Ovary (tissue), 10 donors: ENCODE data around the gene ZNF768. TPM values are rescaled to one million over a fixed set of nuclear protein-coding genes. Genes with fewer than 3 reads are reported as not detected.

Experiments
- DNase-seq, 5 donors: peaks; one replicate each; pipeline ENCODE4 v3.0.0-alpha.2; 2019 to 2020
- H3K27ac ChIP-seq, 2 donors: fragments of 200-600 bp; one replicate each; pipeline versions ENCODE4 v1.5.1 to v1.8.0; 2019 to 2022
- H3K27me3 ChIP-seq: fragments of 200-600 bp; one replicate; pipeline ENCODE4 v1.8.0; 2022
- H3K36me3 ChIP-seq: fragments of 200-600 bp; sonication (generic); one replicate; pipeline ENCODE4 v1.5.1; 2019
- H3K4me1 ChIP-seq: one replicate; pipeline ENCODE4 v1.8.1; 2013; ENCODE audit warnings: mild to moderate bottlenecking, moderate library complexity; ENCODE audit not compliant: insufficient read depth
- H3K4me3 ChIP-seq: fragments of 200-600 bp; sonication (generic); one replicate; pipeline ENCODE4 v1.5.1; 2017
- H3K9me3 ChIP-seq, 2 donors: fragments of 200-600 bp in 1 of 2; sonication (generic) in 1 of 2; one replicate each; pipeline versions ENCODE4 v1.5.1 to v1.8.1; 2013 to 2019; ENCODE audit warnings: mild to moderate bottlenecking in 1 of 2, moderate library complexity in 1 of 2
- EP300 ChIP-seq: sonication (generic); formaldehyde crosslinking; IDR thresholded peaks from one replicate; pipeline ENCODE4 v1.6.1; 2017; ENCODE audit warnings: antibody characterized with exemption
- POLR2A ChIP-seq: fragments of 450-650 bp; IDR thresholded peaks from one replicate; pipeline ENCODE4 v1.6.1; 2017; ENCODE audit warnings: antibody characterized with exemption, mild to moderate bottlenecking, moderate library complexity
- WGBS, 3 donors: extraction: QIAGEN DNeasy Blood & Tissue Kit in 1 of 3; methylation state at CpG; one replicate each; pipeline versions ENCODE4 v1.1.5 to v1.1.7; 2013 to 2017; 5-methylcytosine and 5-hydroxymethylcytosine counted together
- intact Hi-C, 4 donors: fragments of 100-400 bp; cut with DNase I; formaldehyde crosslinking; loops; one replicate each; pipeline versions ENCODE4 v1.11.0 to v1.15.1; 2022 to 2023
- long read RNA-seq, 3 donors: library from polyadenylated mRNA in 2 of 3; unstranded in 2 of 3; transcript quantifications; one replicate each; pipeline ENCODE4 v2.0.0 and lab custom pipeline, GENCODE V29; 2021 to 2026
- polyA plus RNA-seq, 2 donors: library from polyadenylated mRNA; stranded (reverse); fragments of 200-250 nt in 1 of 2; fragments of 350-450 nt in 1 of 2; fragmentation: Illumina TruSeq in 1 of 2; extraction: RNeasy Lipid Tissue Mini Kit (QIAGEN cat#74804) in 1 of 2; gene quantifications; one replicate each; pipeline ENCODE4 v1.2.3, GENCODE V29; 2013 to 2014
- total RNA-seq, 7 donors: library from RNA; depleted of rRNA in 2 of 7; stranded (reverse); fragments of >200 nt in 2 of 7; fragmentation: NEBNext Ultra II Directional in 3 of 7; extraction: Animal tissue kit (Norgen Biotek cat#: 25700) in 3 of 7; gene quantifications; one replicate each; pipeline versions ENCODE4 v1.1.0 to v1.2.4, GENCODE V29; 2016 to 2023
- TF ChIP-seq, protein P1 (sequence below), 3 donors: fragments of 450-650 bp in 2 of 3; fragments of 200-600 bp in 1 of 3; IDR thresholded peaks; one replicate each; pipeline versions ENCODE4 v1.5.1 to v1.8.0; 2016 to 2022; ENCODE audit warnings: antibody characterized with exemption in 3 of 3, mild to moderate bottlenecking in 1 of 3
- donor health status: DM: no; HTN: no; CAD: no; lungs with moderate emphysema.
- donor health status: DM: no; HTN: no; CAD: no.
- donor health status: Bipolar disorder and iron deficiency.
- donor health status: DM: yes; HTN: yes; CAD: no.
- donor health status: DM: no; HTN: no; CAD: no.
- donor health status: DM: yes; HTN: yes; CAD: no.

The ZNF768 gene
- total RNA-seq (10 to 100 TPM; 20.5 to 43.2 (median 38.6) TPM), polyA plus RNA-seq (10 to 100 TPM; 12.4 to 40.6 TPM)
- long read RNA-seq, donor 1, transcript ZNF768-201 (2 exons, 2,315 nt): major isoform, 5 of 23 reads
- long read RNA-seq, donor 1, partial matches to known transcripts: 0 of 23 reads
- long read RNA-seq, donor 1, other reads (novel, unspliced or antisense): 16 of 23 reads
- long read RNA-seq, donor 2, transcript ZNF768-201 (2 exons, 2,315 nt): major isoform, 13 of 13 reads
- long read RNA-seq, donor 2, partial matches to known transcripts: 0 of 13 reads
- long read RNA-seq, donor 2, other reads (novel, unspliced or antisense): 0 of 13 reads
- long read RNA-seq, donor 3, transcript ZNF768-201 (2 exons, 2,315 nt): major isoform, 5 of 23 reads
- long read RNA-seq, donor 3, partial matches to known transcripts: 0 of 23 reads
- long read RNA-seq, donor 3, other reads (novel, unspliced or antisense): 18 of 23 reads

- intact Hi-C loops: loop anchor here in 2 of 4 donors (10.0 kb wide), 2 partner anchors 91 to 441 kb away; partner anchors contain the start of gene DCTPP1 (in 1 of the 2)
- H3K36me3 ChIP-seq: no peaks in the 10 kb centered on the region
- no peaks in the 10 kb centered on the region for H3K9me3 ChIP-seq
- H3K27me3 ChIP-seq: no peaks in the 10 kb centered on the region
- H3K27ac ChIP-seq: peak within 1 kb of the TSS; percentile 96 to 97
- peak within 1 kb of the TSS; percentile 68 for H3K4me3 ChIP-seq
- H3K4me1 ChIP-seq: peaks cover 4% of the 10 kb centered on the region
- WGBS, 3 donors: 1 to 3% (median 1%) methylated on average over 36 to 73 of the region's 73 CpGs
- TF ChIP-seq EP300: no peak
- TF ChIP-seq, protein P1, sequence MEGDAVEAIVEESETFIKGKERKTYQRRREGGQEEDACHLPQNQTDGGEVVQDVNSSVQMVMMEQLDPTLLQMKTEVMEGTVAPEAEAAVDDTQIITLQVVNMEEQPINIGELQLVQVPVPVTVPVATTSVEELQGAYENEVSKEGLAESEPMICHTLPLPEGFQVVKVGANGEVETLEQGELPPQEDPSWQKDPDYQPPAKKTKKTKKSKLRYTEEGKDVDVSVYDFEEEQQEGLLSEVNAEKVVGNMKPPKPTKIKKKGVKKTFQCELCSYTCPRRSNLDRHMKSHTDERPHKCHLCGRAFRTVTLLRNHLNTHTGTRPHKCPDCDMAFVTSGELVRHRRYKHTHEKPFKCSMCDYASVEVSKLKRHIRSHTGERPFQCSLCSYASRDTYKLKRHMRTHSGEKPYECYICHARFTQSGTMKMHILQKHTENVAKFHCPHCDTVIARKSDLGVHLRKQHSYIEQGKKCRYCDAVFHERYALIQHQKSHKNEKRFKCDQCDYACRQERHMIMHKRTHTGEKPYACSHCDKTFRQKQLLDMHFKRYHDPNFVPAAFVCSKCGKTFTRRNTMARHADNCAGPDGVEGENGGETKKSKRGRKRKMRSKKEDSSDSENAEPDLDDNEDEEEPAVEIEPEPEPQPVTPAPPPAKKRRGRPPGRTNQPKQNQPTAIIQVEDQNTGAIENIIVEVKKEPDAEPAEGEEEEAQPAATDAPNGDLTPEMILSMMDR (IDR thresholded peaks at IDR 0.05): no peak
- no peak for TF ChIP-seq POLR2A
- DNase-seq: peak in 4 of 5 donors; percentile 55 to 72 (median 69)
These were observed at the start of gene ZNF768 for GRCh38 chr16:30526137-30526822. ZNF768 (minus strand) TSS chr16:30526566; CDS start chr16:30526413, 153 bp downstream.

DNA sequence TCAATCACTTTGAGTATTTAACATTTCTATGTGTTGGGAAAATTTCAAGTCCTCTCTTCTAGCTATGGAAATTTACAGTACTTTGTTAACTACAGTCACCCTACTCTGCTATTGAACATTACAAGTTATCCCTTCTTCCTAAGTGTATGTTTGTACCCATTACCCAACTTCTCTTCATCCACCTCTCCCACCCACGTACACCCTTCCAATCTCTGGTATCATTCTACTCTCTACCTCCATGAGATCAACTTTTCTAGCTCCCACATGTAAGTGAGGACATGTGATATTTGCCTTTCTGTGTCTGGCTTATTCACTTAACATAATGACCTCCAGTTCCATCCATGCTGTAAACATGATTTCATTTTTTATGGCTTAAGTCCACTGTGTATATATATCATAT lies 48.3 kb upstream of the ZNF768 start:
- Histone ChIP-seq H3K9me3 (no peaks in the 10 kb centered on the region), H3K36me3 (no peaks in the 10 kb centered on the region), H3K27ac (no peak overlapping the region), H3K4me1 (peaks cover 10% of the 10 kb centered on the region), H3K27me3 (no peaks in the 10 kb centered on the region), H3K4me3 (no peak overlapping the region)
- intact Hi-C loops: loop anchor here in 1 of 4 donors (5.0 kb wide), 1 partner anchor 128 kb away; no protein-coding TSS in a partner anchor
- DNase-seq: no peak
- TF ChIP-seq, protein P1 (IDR thresholded peaks at IDR 0.05): no peak
- TF ChIP-seq POLR2A: no peak
- 61 to 68% (median 66%) methylated on average over 1 of the region's 1 CpG for WGBS, 3 donors

DNA sequence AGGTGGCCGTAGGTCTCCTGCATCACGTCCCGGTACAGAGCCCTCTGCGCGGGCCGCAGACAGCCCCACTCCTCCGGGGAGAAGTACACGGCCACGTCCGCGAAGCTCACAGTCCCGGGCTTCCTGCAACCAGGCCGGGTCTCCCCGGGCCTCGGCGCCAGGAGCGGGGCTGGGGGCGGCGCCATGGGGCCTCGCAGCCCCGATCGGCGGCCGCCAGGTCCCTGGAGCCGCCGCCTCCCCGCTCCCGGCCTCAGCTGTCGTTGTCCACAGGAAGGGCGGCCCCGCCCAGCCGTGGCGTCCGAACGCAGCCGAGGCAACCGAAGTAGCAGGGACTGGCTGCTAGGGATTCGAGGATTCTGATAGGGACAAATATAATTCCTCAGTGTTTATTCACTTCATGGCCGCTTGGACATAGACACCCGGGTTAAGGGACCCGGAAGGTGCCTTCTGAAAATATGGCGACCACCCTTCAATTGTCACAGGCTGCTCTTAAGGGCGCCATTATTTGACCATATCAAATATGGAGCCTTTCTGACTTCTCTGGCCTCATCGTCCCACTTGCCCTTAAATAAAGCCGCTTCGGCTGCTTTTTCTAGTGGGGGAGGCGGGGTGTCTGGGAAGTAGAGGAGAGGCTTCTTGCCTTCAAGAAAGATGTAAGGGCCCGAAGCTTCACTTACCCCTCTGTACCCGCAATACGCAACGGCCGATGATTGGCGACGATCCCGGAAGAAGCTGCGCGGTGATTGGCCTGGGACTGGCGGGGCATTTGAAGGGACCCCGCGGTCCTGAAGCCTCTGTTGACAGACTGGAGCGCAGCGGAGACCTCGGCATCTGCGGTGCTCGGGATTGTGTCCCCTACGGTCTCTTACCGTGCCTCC lies 45.3 kb upstream of the ZNF768 start, which contains the start of gene ZNF688:
Gene ZNF688, minus strand, starts transcription at position 270 of the 878 bp plus-strand sequence. Its CDS starts 85 bp downstream, at position 185.
- DNase-seq: peak; percentile 95 to 97 (median 96)
- Histone ChIP-seq H3K27me3 (no peaks in the 10 kb centered on the region), H3K36me3 (no peaks in the 10 kb centered on the region), H3K27ac (peak within 1 kb of the TSS; percentile 90 to 98), H3K9me3 (no peaks in the 10 kb centered on the region), H3K4me3 (peak within 1 kb of the TSS; percentile 91), H3K4me1 (peaks cover 10% of the 10 kb centered on the region)
- intact Hi-C loops: loop anchor here in 1 of 4 donors (5.0 kb wide), 1 partner anchor 131 kb away; no protein-coding TSS in a partner anchor
- no peak for TF ChIP-seq EP300
- TF ChIP-seq, protein P1 (IDR thresholded peaks at IDR 0.05): peak in 1 of 3 donors; percentile 22
- TF ChIP-seq POLR2A: peak; percentile 66
- 0 to 1% (median 0%) methylated on average over 49 to 67 of the region's 67 CpGs for WGBS, 3 donors
